Raji (cell line): Measurements from ENCODE around the gene CYP26A1.

Experiments used
- POLR2A ChIP-seq: IDR thresholded peaks from 2 replicates; pipeline ENCODE4 v1.6.1; 2011; ENCODE audit warnings: low read depth, low read length, control low read depth; ENCODE audit not compliant: insufficient read depth

The CYP26A1 gene

GRCh38 chr10:93115661-93116383 lies 42.1 kb downstream of the CYP26A1 start:
- 0 out of 2 replicates have a peak, but pooled peaks have one; percentile 24 for TF ChIP-seq POLR2A

GRCh38 chr10:93121311-93121710 lies 47.6 kb downstream of the CYP26A1 start:
- TF ChIP-seq POLR2A: no peak

- TF ChIP-seq POLR2A: no peak
Observed at GRCh38 chr10:93123766-93124165, 50.1 kb downstream of the CYP26A1 start.

- no peak for TF ChIP-seq POLR2A
Observed at GRCh38 chr10:93124580-93125318, 51.1 kb downstream of the CYP26A1 start.

GRCh38 chr10:93125966-93126365 lies 52.3 kb downstream of the CYP26A1 start:
- TF ChIP-seq POLR2A: no peak

- TF ChIP-seq POLR2A: no peak
Observed at GRCh38 chr10:93126483-93127052, 52.9 kb downstream of the CYP26A1 start.
